NCI-H774 (cell line): ENCODE measurements around the gene COL27A1.
"Not testable (repeated sequence)": the region's sequence is repeated elsewhere in the genome, so short reads cannot be mapped to it uniquely, and the experiment has no call there.

ENCODE experiments used
- DNase-seq: peaks from one replicate; lab custom pipeline; 2025; lab: John Stamatoyannopoulos, UW

COL27A1 gene

DNA sequence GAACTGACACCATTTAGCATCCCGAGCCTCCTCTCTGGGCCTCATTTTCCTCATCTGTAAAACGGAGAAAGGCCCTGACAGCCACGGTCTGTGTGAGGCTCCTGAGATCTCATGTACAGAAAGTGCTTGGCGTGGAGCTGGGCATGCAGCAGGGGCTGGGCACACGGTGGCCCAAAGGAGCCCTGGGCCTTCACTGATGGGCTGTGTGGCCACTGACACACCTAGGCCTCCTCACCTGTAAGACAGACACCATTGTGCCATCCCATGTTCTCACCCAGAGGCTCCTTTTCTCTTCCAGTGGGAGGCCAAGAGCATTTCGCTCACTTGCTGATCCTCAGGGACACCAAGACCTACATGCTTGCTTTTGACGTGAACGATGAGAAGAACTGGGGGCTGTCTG lies 169.2 kb downstream of the COL27A1 start:
- no peak for DNase-seq

DNA sequence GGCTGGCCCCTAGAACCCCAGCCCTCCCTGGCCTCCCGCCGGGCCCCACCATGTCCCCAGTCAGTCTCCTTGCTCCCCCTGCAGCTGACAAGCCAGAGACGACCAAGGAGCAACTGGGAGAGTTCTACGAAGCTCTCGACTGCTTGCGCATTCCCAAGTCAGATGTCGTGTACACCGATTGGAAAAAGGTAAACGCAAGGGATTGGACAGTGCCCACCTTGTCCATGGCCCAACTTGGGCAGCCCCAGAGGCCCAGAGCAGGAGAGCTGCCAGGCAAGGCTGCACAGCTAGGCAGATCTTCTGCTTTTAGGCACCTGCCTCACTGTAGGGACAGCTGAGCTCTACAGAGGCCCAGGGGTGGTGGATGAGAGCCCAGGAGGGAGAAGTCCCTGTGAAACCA lies 169.6 kb downstream of the COL27A1 start:
- DNase-seq, result not testable (repeated sequence)

DNA sequence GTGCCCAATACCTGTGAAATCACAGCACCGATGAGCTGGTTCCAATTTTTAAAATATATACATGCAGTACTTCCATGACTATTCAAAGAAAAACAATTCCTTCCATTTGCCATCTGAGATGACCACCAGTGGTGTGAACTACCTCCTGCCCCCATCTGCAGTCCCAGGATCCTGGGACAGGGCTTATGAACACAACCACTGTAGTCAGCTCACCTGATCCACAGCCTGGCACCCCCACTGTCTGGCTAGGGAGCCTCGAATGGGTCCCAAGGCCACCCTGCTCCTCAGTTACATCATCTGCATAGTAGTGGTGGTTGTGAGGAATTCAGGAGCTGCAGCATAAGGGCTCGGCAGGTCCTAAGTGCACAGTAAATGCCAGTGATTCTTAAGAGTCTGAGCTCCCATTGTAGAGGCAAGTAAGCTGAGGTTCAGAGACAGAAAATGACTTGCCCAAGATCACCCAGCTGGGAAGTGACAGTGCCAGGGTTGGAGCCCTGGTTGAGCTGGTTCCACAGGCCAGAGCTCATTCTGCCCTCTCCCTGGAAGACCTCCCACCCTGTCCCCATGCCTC lies 170.4 kb downstream of the COL27A1 start:
- DNase-seq, result not testable (repeated sequence)

DNA sequence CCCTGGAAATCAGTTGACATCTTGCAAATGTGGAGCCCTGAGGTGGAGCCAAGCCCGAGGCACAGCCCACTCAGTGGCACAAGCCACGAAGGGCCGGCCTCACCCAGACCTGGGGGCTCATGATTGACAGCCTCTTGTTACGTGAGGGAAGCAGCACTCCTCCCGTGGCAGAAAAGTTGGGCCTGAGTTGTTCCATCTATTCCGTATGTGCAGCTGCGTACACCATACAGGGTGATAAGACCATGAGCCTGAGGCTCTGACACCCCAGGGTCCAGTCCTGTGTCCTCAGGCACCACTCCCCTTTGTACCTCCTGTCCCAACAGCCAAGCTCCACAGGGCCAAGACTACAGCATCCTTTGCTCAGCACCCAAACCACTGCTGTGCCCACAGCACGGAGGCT lies 172.4 kb downstream of the COL27A1 start:
- no peak for DNase-seq

DNA sequence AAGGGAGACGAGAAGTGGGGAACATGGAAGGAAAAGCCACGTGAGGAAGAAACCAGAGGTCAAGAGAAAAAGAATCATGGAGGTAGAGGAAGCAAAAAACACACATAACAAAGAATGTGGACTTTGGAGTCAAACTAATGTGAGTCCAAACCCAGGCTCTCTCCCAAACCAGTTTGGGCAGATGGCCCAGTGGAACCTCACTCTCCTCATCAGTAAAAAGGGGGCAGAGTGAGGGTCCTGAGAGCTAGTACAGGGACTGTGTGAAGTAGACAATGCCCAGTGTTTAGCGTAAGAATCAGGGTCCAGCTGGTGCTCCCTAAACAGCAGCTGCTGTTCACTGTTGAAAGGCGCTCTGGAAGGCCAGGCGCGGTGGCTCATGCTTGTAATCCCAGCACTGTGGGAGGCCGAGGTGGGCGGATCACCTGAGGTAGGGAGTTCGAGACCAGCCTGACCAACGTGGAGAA lies 173.1 kb downstream of the COL27A1 start:
- DNase-seq, result not testable (repeated sequence)

DNA sequence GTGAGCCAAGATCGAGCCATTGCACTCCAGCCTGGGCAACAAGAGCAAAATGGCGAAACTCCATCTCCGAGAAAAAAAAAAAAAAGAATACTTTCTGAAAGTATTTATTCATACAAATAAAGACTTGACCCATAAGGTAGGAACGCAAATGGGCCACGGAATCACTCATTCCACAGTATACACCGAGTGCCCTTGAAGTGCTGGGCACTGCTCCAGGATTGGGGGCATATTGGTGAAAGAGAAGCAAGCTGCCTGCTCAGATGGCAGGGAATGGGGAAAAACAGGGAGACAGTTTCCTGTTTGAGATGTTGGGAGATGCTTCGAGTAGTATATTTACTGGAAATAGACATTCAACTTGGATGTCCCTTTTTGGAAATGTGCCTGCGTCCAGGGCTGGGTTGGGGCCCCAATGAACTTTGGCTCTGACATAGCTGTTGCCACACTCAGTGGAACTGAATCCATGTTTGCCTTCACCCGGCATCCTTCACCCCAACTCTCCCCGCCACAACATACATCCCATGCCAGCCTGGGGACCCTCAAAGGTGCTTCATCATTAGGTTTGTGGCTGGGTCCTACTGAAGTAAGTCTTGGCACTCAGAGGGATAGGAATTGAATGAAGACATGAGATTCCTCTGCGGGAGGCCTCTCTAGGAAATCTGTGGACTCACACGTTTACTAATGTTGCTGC lies 173.7 kb downstream of the COL27A1 start:
- DNase-seq, result not testable (repeated sequence)

DNA sequence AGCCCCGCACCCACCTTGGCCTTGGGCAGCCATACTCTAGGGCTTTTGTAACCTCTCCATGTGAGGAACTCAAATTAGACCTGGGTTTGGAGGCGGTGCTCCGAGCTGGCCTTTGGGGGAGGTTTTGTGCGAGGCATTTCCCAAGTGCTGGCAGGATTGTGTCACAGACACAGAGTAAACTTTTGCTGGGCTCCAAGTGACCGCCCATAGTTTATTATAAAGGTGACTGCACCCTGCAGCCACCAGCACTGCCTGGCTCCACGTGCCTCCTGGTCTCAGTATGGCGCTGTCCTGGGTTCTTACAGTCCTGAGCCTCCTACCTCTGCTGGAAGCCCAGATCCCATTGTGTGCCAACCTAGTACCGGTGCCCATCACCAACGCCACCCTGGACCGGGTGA lies 174.3 kb downstream of the COL27A1 start, which contains the start of gene ORM2:
Gene ORM2 (plus strand): TSS at position 245 of the 398 bp plus-strand sequence. CDS start 36 bp downstream, at position 281.
- DNase-seq, result not testable (repeated sequence)

DNA sequence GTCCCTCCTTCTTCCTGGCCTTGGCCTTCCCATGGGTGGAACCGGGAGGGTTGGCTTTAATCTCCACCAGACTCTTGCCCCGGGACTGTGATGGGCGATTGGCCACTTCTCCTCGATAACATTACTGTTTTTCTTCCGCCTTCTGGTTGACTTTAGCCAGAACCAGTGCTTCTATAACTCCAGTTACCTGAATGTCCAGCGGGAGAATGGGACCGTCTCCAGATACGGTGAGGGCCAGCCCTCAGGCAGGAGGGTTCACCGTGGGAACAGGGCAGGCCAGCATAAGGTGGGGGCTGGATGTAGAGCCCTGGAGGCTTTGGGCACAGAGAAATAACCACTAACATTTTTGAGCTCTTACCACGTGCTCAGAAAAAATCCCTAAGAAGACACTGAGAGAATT lies 175.3 kb downstream of the COL27A1 start:
- DNase-seq, result no peak

DNA sequence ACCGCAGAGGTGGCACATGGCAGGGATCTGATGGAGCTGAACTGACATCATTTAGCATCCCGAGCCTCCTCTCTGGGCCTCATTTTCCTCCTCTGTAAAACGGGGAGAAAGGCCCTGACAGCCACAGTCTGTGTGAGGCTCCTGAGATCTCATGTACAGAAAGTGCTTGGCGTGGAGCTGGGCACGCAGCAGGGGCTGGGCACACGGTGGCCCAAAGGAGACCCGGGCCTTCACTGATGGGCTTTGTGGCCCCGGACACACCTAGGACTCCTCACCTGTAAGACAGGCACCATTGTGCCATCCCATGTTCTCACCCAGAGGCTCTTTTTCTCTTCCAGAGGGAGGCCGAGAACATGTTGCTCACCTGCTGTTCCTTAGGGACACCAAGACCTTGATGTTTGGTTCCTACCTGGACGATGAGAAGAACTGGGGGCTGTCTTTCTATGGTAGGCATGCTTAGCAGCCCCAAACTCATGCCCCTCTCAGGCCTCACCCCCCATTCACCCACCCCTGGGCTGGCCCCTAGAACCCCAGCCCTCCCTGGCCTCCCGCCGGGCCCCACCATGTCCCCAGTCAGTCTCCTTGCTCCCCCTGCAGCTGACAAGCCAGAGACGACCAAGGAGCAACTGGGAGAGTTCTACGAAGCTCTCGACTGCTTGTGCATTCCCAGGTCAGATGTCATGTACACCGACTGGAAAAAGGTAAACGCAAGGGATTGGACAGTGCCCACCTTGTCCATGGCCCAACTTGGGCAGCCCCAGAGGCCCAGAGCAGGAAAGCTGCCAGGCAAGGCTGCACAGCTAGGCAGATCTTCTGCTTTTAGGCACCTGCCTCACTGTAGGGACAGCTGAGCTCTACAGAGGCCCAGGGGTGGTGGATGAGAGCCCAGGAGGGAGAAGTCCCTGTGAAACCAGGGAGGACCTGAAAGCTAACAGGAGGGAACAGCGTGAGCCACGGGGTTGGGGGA lies 176.2 kb downstream of the COL27A1 start:
- DNase-seq, result not testable (repeated sequence)

DNA sequence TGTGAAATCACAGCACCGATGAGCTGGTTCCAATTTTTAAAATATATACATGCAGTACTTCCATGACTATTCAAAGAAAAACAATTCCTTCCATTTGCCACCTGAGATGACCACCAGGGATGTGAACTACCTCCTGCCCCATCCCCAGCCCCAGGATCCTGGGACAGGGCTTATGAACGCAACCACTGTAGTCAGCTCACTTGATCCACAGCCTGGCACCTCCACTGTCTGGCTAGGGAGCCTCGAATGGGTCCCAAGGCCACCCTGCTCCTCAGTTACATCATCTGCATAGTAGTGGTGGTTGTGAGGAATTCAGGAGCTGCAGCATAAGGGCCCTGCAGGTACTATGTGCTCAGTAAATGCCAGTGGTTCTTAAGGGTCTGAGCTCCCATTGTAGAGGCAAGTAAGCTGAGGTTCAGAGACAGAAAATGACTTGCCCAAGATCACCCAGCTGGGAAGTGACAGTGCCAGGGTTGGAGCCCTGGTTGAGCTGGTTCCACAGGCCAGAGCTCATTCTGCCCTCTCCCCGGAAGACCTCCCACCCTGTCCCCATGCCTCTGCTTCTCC lies 177.2 kb downstream of the COL27A1 start:
- not testable (repeated sequence) for DNase-seq

DNA sequence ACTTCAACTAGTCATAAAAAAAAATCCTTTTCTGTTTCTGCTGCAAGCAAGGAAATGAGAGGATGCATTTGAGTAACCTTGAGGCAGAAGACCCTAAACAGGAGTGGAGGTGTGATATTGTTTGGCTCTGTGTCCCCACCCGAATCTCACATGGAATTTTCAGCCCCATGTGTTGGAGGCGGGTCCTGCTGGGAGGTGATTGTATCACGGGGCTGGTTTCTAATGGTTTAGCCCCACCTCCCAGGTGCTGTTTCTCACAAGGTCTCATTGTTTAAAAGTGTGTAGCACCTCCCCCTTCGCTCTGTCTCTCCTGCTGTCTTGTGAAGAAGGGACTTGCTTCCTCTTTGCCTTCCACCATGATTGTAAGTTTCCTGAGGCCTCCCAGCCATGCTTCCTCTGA lies 178.4 kb downstream of the COL27A1 start:
- DNase-seq, result not testable (repeated sequence)

DNA sequence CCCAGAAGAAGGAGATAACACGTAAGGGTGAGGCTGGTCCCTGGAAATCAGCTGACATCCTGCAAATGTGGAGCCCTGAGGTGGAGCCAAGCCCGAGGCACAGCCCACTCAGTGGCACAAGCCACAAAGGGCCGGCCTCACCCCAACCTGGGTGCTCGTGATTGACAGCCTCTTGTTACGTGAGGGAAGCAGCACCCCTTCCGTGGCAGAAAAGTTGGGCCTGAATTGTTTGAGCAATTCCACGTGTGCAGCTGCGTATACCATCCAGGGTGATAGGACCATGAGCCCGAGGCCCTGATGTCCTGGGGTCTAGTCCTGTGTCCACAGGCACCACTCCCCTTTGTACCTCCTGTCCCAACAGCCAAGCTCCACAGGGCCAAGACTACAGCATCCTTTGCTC lies 179.2 kb downstream of the COL27A1 start:
- no peak for DNase-seq

DNA sequence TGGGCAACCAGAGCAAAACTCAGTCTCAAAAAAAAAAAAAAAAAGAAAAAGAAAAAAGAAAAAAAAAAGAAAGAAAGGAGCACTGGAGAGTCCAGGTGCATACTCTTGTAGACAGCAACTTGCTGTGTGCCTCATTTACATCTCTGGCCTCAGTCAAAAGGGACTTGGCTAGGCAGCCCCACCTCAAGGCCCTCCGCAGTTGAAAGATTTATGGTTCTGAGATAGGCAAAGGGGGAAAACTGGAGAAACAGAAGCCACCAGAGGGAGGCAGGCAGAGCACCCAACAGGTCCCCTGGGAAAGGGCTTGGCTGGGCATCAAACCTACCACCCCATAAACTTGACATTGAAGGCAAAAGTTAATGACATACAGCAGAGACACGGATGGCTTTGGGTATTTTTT lies 180.4 kb downstream of the COL27A1 start:
- DNase-seq, result no peak

DNA sequence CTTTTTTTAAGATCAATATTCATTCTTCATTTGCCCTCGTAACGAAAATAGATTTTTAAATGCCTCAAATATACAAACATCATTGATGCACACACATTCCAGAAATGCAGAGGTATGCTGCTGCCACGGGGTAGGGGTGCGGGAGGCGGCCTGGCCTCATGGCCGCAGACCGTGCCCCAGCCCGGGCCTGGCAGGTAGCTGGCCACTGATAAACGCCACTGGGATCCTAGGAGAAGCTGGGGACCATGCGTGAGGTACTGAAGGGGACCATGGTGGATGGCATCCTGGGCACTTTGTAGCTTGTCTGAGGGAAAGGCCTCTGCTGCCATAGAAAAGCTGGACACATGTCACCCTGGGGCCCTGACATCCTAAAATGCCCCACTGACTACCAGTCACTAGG lies 180.8 kb downstream of the COL27A1 start:
- no peak for DNase-seq

DNA sequence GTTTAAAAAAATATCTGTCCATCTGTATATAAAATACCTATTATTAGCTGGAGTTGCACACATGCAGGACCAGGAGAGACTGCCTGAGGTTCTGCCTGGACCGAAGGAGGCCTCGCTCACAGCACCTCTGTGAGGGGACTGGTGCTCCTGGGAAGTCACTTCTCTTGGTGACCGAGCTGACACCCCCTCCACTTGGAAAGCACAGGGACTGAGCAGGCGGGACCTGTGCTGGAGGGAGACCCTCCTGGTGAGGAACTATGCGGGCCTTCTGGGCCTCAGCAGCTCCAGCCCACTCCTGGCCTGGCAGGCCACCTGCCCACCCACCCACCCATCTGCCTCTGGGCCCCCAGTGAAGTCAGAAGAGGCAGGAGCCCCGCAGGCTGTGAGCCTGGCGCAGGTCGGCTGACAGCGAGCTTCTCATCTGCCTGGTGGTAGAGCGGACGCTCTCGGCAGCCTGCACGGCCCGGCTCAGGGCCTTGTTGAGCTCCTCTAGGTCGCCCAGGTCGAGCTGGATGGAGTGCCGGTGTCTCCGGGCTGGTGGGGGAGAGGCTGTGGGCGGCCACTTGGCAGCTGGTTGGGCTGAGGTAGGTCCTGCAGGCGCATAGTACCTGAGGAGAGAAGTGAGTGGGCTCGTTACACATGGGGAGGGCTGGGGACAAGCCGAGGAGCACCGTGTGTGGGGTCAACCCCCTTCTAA lies 181.5 kb downstream of the COL27A1 start:
- no peak for DNase-seq

DNA sequence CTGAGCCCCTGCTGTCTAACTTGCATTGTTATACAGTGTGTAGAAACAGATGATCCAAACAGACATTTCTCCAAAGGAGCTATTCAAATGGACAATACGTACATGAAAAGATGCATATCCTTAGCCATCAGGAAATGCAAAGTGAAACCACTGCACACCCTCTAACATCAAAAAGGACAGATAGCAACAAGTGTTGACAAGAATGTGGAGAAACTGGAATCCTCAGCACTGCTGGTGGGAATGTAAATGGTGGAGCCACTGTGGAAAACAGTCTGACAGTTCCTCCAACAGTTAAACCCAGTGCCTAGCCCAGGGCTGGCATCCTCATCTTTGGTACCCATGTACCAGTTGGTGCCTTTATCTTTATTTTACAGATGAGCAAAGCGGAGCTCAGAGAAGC lies 182.8 kb downstream of the COL27A1 start:
- DNase-seq, result no peak

DNA sequence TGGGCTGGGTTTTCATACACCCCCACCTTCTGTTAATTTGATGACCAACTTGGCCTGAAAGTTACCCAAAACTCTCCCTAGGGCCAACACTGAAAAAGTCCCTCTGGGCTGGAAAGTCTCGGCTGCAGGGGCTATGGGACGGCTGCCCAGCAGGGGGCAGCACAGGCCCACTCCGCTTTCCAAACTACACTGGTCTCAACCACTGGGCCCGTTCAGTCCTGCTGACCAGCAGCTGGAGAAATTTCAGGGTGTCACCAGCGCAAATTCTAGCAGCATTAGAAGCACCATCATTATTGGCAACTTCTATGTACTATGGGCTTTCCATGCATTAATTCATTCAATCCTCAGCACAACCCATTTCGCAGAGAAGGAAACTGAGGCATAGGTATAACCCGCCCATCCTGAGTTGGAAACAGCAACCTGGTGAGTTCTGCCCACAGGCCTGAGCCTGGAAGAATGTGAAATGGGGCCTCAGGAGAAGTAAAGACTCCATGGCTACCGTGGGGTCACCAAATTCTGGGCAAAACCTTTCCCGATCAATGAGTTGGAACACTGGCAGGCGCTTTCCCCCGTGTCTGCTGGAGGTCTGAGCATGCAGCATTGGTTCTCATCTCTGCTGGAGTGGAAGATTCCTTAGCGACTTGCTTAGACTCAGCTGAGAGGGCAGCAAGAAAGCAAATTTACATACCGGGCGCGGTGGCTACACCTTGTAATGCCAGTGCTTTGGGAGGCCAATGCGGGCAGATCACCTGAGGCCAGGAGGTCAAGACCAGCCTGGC lies 184.0 kb downstream of the COL27A1 start:
- no peak for DNase-seq

DNA sequence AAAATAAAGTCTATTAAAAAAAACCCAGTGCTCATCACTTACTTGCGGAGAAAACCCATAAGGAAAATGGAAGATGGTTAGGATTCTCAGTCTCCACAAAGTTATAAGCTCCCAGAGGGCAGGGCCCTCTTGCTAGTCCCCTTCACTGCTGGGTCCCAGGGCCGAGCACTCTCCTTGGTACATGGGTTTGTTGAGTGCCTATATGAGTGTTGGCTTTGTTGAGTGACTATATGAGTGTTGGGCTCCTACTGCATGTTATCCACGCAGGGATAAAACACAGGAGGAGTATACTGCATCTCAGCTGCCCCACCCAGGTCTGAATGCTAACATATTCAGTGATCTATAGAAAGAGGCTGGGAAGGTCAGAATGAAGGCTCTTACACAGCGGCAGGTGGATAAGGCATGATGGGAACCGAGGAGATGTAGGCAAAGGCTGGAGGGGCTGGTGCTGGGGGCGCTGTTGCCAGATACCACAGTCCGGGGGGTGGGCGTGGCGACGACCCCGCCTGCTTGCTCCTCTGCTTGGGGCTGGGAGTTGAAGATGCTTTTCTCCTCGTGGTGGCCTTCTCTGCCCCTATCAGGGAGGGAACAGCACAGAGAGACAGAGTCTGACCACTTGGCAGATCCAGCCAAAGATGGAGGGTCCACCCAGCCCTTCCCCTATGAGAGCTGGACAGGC lies 186.0 kb downstream of the COL27A1 start:
- DNase-seq, result no peak

DNA sequence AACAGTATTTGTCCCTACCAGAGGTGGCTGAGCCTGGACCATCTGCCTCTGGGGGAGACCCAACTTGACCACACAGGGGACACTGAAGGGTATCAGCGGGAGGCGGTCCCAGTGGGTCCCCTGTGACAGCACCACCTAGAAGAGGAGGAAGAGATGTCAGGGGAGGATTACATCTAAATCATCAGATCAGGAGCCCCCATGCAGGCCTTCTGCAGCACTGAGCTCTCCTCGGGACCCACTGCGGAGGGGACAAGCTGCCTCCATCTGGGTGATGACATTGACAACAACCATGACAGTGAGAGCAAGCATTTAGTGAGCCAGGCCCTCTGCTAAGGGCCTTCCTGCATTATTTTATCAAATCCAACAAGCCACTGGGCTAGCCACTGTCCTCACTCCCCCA lies 186.7 kb downstream of the COL27A1 start:
- DNase-seq, result no peak

DNA sequence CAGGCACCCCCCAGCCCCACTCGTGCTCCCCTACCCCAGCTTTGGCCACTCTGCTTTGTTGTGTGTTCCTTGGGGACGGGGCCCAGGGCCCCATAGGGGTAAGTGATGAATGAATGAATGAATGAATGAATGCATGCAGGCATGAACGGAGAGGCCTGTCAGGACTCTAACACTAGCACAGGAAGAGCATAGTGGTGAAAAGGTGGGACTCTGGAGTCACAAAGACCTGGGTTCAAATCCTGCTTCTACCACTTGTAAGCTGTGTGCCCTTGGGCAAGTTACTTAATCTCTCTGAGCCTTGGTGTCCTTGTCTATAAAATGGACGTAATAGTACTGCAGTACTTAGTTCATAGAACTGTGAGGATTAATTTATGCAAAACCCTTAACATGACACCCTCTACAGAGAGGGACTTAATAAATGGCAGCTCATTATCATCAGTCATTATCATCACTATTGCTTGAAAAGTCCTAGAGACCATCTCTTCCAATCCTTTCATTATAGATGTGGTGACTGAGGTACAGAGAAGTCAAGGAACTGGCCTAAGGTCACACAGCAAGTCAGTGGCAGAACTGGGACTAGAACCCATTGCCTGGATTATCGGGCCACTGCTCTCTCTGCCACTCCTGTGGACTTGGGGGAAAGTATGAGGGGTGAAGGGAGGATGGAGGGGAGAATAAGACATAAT lies 187.6 kb downstream of the COL27A1 start:
- no peak for DNase-seq
